ENCODE data around the gene RTL3. TPM values are rescaled to one million over a fixed set of nuclear protein-coding genes. Genes with fewer than 3 reads are reported as not detected.

The RTL3 gene
- total RNA-seq, 1 experiment from 2014 or later: not detected

DNA sequence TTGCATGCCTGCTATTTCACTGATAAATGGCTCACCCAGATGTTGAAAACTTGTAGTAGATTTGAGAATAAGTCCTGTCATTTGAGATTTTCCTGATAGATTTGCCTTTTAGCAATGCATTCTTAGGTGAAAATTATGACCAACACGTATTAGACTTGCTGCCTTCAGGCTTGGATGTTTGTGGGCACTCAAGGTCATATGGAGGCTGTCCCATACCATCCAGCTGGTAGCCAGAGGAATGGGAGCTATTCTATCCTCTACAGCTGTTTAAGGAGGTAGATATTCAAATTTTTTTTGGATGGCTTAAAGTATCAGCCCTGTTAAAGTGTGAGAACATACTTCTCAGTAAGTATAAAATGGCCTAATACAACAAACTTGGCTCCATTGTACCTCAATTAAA, 34.7 kb downstream of the RTL3 start:
- BruUV-seq (replicated peaks): no TSS peak
- POLR2A ChIA-PET (ENCODE audit: low non-redundant PET): no interaction called here

DNA sequence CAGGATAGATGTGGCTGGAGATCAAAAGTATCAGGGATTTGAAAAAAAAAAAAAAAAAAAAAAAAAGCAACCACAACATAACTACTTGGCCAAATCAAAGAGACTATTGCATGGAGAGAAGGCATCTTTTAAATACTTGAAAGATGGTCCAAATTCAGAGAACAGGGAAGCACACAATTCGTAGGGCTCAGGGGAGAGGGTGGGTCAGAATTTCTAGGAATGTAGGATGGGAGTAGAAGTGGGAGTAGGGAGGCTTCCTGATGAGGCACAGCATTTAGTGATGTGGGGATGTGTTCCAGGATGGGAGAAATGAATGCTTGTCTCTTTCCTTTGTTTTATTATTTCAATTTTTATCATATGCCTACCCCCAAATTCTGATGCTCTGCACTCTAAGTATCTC, 36.3 kb downstream of the RTL3 start:
- CTCF ChIA-PET: no interaction called here
- no peak for DNase-seq (ENCODE audit: low spot score)
- Histone ChIP-seq H3K27me3 (replicated peaks; ENCODE audit: insufficient read depth, low read depth, low read length, poor library complexity) (no peaks in the 10 kb centered on the region), H3K4me3 (ENCODE audit: low read depth, low read length, poor library complexity, severe bottlenecking) (no peak overlapping the region), H3K9me3 (ENCODE audit: low read depth, low read length, poor library complexity, severe bottlenecking) (no peaks in the 10 kb centered on the region), H3K4me1 (ENCODE audit: insufficient read depth, low read length, poor library complexity, severe bottlenecking) (peaks cover 3% of the 10 kb centered on the region), H3K27ac (ENCODE audit: low read depth, low read length, poor library complexity, severe bottlenecking) (no peak overlapping the region), H3K36me3 (ENCODE audit: insufficient read depth, low read length, poor library complexity, severe bottlenecking) (no peaks in the 10 kb centered on the region)
- intact Hi-C loops (cut with micrococcal nuclease; ENCODE audit: unreplicated experiment): no loop called here
- BruUV-seq (replicated peaks): no TSS peak
- POLR2A ChIA-PET (ENCODE audit: low non-redundant PET): no interaction called here
- TF ChIP-seq EZH2 (IDR thresholded peaks at IDR 0.05; ENCODE audit: borderline replicate concordance, low read depth, low read length, poor library complexity, severe bottlenecking): no peak
- TF ChIP-seq, protein P1, sequence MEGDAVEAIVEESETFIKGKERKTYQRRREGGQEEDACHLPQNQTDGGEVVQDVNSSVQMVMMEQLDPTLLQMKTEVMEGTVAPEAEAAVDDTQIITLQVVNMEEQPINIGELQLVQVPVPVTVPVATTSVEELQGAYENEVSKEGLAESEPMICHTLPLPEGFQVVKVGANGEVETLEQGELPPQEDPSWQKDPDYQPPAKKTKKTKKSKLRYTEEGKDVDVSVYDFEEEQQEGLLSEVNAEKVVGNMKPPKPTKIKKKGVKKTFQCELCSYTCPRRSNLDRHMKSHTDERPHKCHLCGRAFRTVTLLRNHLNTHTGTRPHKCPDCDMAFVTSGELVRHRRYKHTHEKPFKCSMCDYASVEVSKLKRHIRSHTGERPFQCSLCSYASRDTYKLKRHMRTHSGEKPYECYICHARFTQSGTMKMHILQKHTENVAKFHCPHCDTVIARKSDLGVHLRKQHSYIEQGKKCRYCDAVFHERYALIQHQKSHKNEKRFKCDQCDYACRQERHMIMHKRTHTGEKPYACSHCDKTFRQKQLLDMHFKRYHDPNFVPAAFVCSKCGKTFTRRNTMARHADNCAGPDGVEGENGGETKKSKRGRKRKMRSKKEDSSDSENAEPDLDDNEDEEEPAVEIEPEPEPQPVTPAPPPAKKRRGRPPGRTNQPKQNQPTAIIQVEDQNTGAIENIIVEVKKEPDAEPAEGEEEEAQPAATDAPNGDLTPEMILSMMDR (conservative IDR thresholded peaks at IDR 0.05; ENCODE audit: low read depth, low read length): no peak

More for the DNA sequence above, 34.7 kb downstream of the RTL3 start:
- Histone ChIP-seq H3K9me3 (ENCODE audit: low read depth, low read length, poor library complexity, severe bottlenecking) (no peaks in the 10 kb centered on the region), H3K27me3 (replicated peaks; ENCODE audit: insufficient read depth, low read depth, low read length, poor library complexity) (no peaks in the 10 kb centered on the region), H3K4me3 (ENCODE audit: low read depth, low read length, poor library complexity, severe bottlenecking) (no peak overlapping the region), H3K36me3 (ENCODE audit: insufficient read depth, low read length, poor library complexity, severe bottlenecking) (no peaks in the 10 kb centered on the region), H3K4me1 (ENCODE audit: insufficient read depth, low read length, poor library complexity, severe bottlenecking) (peaks cover 3% of the 10 kb centered on the region), H3K27ac (ENCODE audit: low read depth, low read length, poor library complexity, severe bottlenecking) (no peak overlapping the region)
- no peak for DNase-seq (ENCODE audit: low spot score)
- CTCF ChIA-PET: no interaction called here
- no peak for TF ChIP-seq EZH2 (IDR thresholded peaks at IDR 0.05; ENCODE audit: borderline replicate concordance, low read depth, low read length, poor library complexity, severe bottlenecking)
- TF ChIP-seq, protein P1 (conservative IDR thresholded peaks at IDR 0.05; ENCODE audit: low read depth, low read length): no peak
- intact Hi-C loops (cut with micrococcal nuclease; ENCODE audit: unreplicated experiment): no loop called here

DNA sequence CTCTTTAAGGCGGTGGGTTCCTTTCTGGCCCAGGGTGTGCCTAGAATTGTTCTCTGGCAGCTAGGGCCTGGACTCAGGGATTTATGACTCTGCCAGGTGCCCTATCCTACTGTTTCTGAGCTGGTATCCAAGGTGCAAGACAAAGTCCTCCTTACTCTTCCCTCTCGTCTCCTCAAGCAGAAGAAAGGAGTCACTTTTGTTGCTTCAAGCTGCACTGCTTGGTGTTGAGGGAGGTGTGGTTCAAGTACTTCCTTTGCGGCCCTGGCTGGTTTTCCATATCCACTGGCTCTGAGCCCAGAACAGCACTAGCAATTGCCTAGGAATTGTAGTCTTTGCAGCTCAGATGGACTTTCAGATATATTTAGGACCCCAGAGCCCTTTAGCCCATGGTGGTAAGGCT, 39.3 kb downstream of the RTL3 start:
- ChIA-PET POLR2A (ENCODE audit: low non-redundant PET) (no interaction called here), CTCF (no interaction called here)
- no peak overlapping the region for H3K4me3 ChIP-seq (ENCODE audit: low read depth, low read length, poor library complexity, severe bottlenecking)
- intact Hi-C loops (cut with micrococcal nuclease; ENCODE audit: unreplicated experiment): no loop called here
- H3K4me1 ChIP-seq (ENCODE audit: insufficient read depth, low read length, poor library complexity, severe bottlenecking): no peaks in the 10 kb centered on the region
- no peak for TF ChIP-seq EZH2 (IDR thresholded peaks at IDR 0.05; ENCODE audit: borderline replicate concordance, low read depth, low read length, poor library complexity, severe bottlenecking)
- TF ChIP-seq, protein P1 (conservative IDR thresholded peaks at IDR 0.05; ENCODE audit: low read depth, low read length): no peak
- H3K27me3 ChIP-seq (replicated peaks; ENCODE audit: insufficient read depth, low read depth, low read length, poor library complexity): no peaks in the 10 kb centered on the region
- no peaks in the 10 kb centered on the region for H3K9me3 ChIP-seq (ENCODE audit: low read depth, low read length, poor library complexity, severe bottlenecking)
- DNase-seq (ENCODE audit: low spot score): no peak
- no peaks in the 10 kb centered on the region for H3K36me3 ChIP-seq (ENCODE audit: insufficient read depth, low read length, poor library complexity, severe bottlenecking)
- H3K27ac ChIP-seq (ENCODE audit: low read depth, low read length, poor library complexity, severe bottlenecking): no peak overlapping the region
- BruUV-seq (replicated peaks): no TSS peak
